NCI-H2196 treated with DMSO at 0.1 percent for 48 hours (cell line): ENCODE data around the gene ADH4.
"Not testable (repeated sequence)": the region's sequence is repeated elsewhere in the genome, so short reads cannot be mapped to it uniquely, and the experiment has no call there.

Experiments
- DNase-seq: peaks from one replicate; lab custom pipeline; 2025; ENCODE audit not compliant: unreplicated experiment; lab: John Stamatoyannopoulos, UW

The ADH4 gene

GRCh38 chr4:99084595-99084994 lies 59.5 kb downstream of the ADH4 start:
- no peak for DNase-seq

- no peak for DNase-seq
Observed at GRCh38 chr4:99082192-99082591, 61.9 kb downstream of the ADH4 start.

- not testable (repeated sequence) for DNase-seq
Observed at GRCh38 chr4:99080869-99081268, 63.2 kb downstream of the ADH4 start.

DNA sequence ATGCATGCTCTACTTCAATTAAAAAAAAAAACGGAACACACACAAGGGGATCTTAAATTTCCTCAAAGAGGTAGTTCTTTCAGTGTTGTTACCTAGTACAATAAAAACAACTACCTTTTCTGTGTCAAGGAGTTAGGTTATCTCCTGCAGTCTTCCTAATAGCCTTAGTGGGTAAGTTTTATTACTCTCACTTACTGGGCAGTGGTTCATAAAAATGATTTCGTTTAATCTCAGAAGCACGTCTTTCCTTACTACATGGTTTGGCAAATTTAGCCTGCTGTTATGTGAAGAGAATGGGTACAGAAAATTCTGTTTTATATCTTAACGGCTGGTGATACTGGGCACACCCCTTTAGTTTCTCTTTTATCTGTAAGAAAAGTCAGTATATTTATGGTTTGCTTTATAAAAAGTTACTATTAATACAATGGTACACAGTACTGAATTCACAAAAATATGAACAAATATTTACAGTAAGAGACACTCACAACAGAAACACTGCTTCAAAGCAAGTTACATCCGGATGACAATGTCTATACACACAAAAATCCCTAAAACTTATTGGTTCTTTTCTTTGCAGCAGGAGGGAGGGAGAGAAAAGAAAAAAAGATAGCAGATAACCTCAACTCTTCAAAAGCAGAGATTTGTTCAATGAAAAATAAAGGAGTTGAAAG lies 64.3 kb downstream of the ADH4 start:
- no peak for DNase-seq

DNA sequence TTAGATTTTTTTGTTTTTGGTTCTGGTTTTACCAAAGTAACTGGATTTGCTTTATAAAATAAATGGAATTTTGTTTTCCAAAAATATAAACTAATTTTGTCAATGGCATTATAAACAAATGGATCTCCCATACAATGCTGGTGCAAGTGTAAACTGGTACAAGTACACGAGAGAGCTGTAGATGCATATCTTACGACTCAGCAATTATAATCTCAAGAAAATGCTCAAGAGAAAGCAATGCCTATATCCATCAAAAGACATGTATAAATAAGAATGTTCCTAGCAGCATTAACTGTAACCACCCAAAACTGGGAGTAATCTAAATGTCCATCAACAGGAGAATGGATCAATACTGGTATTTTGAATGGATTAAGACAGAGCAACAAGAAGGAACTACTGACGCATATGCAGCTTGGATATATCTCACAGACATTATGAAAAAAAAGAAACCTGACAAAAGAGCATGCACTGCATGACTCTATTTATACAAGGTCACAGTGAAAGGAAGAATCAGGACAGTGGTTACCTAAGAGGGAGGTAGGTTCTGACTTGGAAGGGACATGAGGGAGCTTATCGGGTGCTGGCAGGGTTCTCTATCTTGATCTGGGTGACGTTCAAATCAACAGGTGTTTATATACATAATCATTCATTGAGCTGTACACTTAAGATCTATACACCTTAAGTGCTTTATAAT lies 65.0 kb downstream of the ADH4 start:
- no peak for DNase-seq

DNA sequence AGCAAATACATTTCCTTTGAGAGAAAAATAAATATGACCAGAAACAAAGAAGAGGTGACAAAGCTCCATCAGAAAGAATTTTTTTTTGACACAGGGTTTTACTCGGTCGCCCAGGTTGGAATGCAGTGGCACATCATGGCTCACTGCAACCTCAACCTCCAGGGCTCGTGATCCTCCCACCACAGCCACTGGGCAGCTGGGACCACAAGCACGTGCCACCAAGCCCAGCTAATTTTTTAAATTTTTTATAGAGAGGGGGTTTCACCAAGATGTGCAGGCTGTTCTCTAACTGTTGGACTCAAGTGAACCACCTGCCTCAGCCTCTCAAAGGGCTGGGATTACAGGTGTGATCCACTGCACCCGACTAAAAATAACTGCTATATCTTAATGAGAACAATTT lies 65.8 kb downstream of the ADH4 start:
- DNase-seq: no peak

GRCh38 chr4:99077177-99077576 lies 66.9 kb downstream of the ADH4 start:
- DNase-seq: no peak

DNA sequence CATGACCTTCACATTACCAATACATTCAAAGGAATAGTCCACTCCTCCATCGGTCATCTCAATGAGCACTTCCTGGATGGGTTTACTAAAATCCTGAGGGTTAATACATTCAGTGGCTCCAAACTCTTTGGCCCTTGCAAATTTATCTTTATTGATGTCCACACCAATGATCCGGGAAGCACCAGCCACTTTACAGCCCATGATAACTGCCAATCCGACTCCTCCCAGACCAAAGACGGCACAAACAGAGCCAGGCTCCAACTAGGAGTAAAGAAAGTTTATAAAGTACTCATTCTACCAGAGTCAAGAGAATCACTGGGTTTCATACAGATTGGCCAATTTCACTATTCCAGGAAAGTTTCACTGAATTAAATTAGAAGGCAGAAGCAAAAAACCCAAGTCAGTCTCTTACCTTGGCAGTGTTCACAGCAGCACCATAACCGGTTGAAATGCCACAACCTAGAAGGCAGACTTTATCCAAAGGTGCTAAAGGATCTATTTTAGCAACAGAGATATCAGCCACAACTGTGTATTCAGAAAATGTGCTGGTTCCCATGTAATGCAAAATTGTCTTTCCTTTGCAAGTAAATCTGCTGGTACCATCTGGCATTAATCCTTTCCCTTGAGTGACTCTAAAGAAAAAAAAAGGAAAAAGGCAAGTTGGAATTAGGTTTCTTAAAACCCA lies 67.7 kb downstream of the ADH4 start:
- DNase-seq: no peak

DNA sequence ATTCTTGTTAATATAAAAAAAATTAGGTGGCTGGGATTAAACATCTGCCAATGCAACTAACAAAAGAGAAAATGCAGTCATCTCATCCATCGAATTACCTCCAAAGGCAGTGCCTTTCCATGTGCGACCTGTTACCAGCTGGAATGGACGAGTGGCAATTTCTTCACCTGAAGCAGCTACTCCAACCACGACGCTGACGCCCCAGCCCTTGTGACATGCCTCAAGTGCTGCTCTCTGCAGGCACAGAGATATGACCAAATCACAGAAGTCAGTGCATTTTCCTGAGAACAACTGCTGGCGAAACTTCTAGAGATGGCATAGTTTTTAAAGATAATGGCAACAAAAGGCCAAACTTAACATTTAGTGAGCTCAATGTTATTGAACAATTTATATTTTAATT lies 69.3 kb downstream of the ADH4 start:
- DNase-seq: no peak
